ENCODE data around the gene CEP104.

DNA sequence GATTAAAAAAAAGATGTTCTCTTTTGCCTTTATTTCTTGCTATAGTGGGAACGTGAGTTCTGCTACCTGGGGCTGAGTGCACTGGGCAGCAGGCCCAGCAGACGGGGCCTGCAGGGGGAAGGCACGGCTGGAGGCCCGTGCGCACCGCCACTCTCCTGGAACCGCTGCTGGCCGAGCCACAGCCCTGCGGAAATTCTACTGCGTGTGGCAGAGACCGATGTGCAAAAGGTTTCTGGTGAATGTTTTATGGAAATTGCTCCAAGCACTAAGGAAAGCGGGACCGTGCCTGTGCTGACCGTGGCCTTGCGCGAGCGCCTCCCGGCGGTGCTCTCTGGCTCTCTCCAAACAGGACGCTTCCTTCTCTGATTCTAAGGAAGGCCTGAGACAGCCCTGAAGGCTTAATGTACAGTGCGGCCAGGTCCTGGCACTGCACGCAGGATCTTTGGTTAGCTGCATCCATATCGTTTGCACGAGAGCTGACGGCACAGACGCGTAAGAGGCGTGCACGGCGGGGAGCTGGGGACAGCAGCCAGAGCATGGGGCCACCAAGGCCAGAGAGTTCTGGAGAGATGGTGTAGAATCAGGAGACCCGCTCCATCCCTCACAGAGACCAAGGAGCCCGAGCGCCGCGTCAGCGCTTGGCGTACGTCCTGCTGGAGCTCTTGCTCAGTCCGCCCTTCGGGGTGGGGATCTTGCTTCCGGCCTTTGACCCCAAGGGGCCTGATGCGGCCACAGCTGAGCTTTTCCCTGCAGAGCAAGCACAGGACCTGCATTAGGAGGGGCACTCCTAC, 42.0 kb downstream of the CEP104 start:
- TF ChIP-seq, protein P1, sequence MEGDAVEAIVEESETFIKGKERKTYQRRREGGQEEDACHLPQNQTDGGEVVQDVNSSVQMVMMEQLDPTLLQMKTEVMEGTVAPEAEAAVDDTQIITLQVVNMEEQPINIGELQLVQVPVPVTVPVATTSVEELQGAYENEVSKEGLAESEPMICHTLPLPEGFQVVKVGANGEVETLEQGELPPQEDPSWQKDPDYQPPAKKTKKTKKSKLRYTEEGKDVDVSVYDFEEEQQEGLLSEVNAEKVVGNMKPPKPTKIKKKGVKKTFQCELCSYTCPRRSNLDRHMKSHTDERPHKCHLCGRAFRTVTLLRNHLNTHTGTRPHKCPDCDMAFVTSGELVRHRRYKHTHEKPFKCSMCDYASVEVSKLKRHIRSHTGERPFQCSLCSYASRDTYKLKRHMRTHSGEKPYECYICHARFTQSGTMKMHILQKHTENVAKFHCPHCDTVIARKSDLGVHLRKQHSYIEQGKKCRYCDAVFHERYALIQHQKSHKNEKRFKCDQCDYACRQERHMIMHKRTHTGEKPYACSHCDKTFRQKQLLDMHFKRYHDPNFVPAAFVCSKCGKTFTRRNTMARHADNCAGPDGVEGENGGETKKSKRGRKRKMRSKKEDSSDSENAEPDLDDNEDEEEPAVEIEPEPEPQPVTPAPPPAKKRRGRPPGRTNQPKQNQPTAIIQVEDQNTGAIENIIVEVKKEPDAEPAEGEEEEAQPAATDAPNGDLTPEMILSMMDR (IDR thresholded peaks at IDR 0.05 in 8 of 11, conservative IDR thresholded peaks at IDR 0.05 in 3 of 11), result no peak
- TF ChIP-seq POLR2A (IDR thresholded peaks at IDR 0.05), result no peak

All from spleen (tissue), 7 donors.